DMS114 treated with DMSO at 0.1 percent for 48 hours (cell line): Measurements from ENCODE around the gene TEX13C.
"Not testable (repeated sequence)": the region's sequence is repeated elsewhere in the genome, so short reads cannot be mapped to it uniquely, and the experiment has no call there.

Source experiments
- DNase-seq: peaks from one replicate; lab custom pipeline; 2025; ENCODE audit not compliant: unreplicated experiment; lab: John Stamatoyannopoulos, UW

Gene TEX13C

GRCh38 chrX:125319646-125320521 is at the start of gene TEX13C:
Gene TEX13C (plus strand): TSS chrX:125319871. CDS start chrX:125320120, 249 bp downstream.
- no peak for DNase-seq

- DNase-seq = no peak
Observed at GRCh38 chrX:125287282-125287681, 32.4 kb upstream of the TEX13C start.

- no peak for DNase-seq
Observed at GRCh38 chrX:125288343-125288742, 31.3 kb upstream of the TEX13C start.

- DNase-seq = no peak
Observed at GRCh38 chrX:125289209-125289608, 30.5 kb upstream of the TEX13C start.

- DNase-seq = no peak
Observed at GRCh38 chrX:125289920-125290319, 29.8 kb upstream of the TEX13C start.

- DNase-seq = no peak
Observed at GRCh38 chrX:125291124-125291523, 28.5 kb upstream of the TEX13C start.

GRCh38 chrX:125293850-125294780 is 25.6 kb upstream of the TEX13C start:
- DNase-seq = no peak

- DNase-seq = no peak
Observed at GRCh38 chrX:125295337-125295736, 24.3 kb upstream of the TEX13C start.

- DNase-seq = no peak
Observed at GRCh38 chrX:125298871-125299270, 20.8 kb upstream of the TEX13C start.

- DNase-seq = no peak
Observed at GRCh38 chrX:125306335-125306866, 13.3 kb upstream of the TEX13C start.

GRCh38 chrX:125308653-125309052 is 11.0 kb upstream of the TEX13C start:
- DNase-seq = no peak

GRCh38 chrX:125319166-125319565 is 505 bp upstream of the TEX13C start:
- DNase-seq = not testable (repeated sequence)

GRCh38 chrX:125322431-125322830 is 2.8 kb downstream of the TEX13C start:
- no peak for DNase-seq

GRCh38 chrX:125326599-125326998 is 6.9 kb downstream of the TEX13C start:
- no peak for DNase-seq

- no peak for DNase-seq
Observed at GRCh38 chrX:125327891-125328290, 8.2 kb downstream of the TEX13C start.

GRCh38 chrX:125333583-125333982 is 13.9 kb downstream of the TEX13C start:
- DNase-seq = no peak

- DNase-seq = no peak
Observed at GRCh38 chrX:125340490-125340889, 20.8 kb downstream of the TEX13C start.

GRCh38 chrX:125374169-125374568 is 54.5 kb downstream of the TEX13C start:
- no peak for DNase-seq
